Spleen (tissue), 7 donors: ENCODE measurements around the gene COL23A1.

ENCODE experiments used
- CTCF ChIP-seq, 11 experiments: fragments of 200-600 bp in 7 of 11; fragments of 450-650 bp in 4 of 11; sonication (generic) in 4 of 11; IDR thresholded peaks in 8 of 11; conservative IDR thresholded peaks in 3 of 11; 1 replicate in 7 of 11; 2 replicates in 4 of 11; pipeline versions ENCODE4 v1.4.0 to v1.8.0; 2016 to 2021; ENCODE audit warnings: antibody characterized with exemption in 11 of 11, inconsistent platforms in 4 of 11, mild to moderate bottlenecking in 1 of 11
- POLR2AphosphoS5 ChIP-seq, 3 donors: sonication (generic); formaldehyde crosslinking; IDR thresholded peaks; one replicate each; pipeline ENCODE4 v1.5.1; 2017; ENCODE audit warnings: antibody characterized with exemption in 3 of 3
- donor health status: DM: no; HTN: no; CAD: no; lungs with moderate emphysema.
- donor health status: DM: no; HTN: no; CAD: no.
- donor health status: DM: no; HTN: no; CAD: no.

GRCh38 chr5:178350361-178351220 lies 239.6 kb downstream of the COL23A1 start:
- TF ChIP-seq CTCF (IDR thresholded peaks at IDR 0.05 in 8 of 11, conservative IDR thresholded peaks at IDR 0.05 in 3 of 11) = no peak
- peak in 1 of 3 donors; percentile 12 for TF ChIP-seq POLR2AphosphoS5 (IDR thresholded peaks at IDR 0.05)
